H1 (cell line): ENCODE measurements around the gene DCHS1. TPM values are rescaled to one million over a fixed set of nuclear protein-coding genes. Genes with fewer than 3 reads are reported as not detected.

ENCODE experiments used
- polyA plus RNA-seq, 7 experiments: library from polyadenylated mRNA; depleted of rRNA in 3 of 7; stranded (reverse) in 5 of 7; unstranded in 2 of 7; fragments of >200 nt in 5 of 7; fragments of 200-250 nt in 2 of 7; gene quantifications; 1 replicate in 5 of 7; 2 replicates in 1 of 7; 4 replicates in 1 of 7; pipeline versions ENCODE4 v1.2.1 to v1.2.3, GENCODE V29; 2011 to 2013; ENCODE audit warnings: missing spikeins in 2 of 7, mixed read lengths in 2 of 7
- total RNA-seq: library from RNA; stranded (reverse); fragmentation: NEBNext Ultra II Directional; extraction: Animal tissue kit (Norgen Biotek cat#: 25700); gene quantifications from 2 replicates; pipeline ENCODE4 v1.2.1, GENCODE V29; 2021
- TF ChIP-seq, protein P1 (sequence below): fragments of 300-600 bp; sonication (generic); IDR thresholded peaks from 2 replicates; pipeline ENCODE4 v1.7.1; 2012; ENCODE audit warnings: low read length, moderate library complexity, mild to moderate bottlenecking, inconsistent platforms; ENCODE audit not compliant: insufficient replicate concordance
- TF ChIP-seq, protein P2 (sequence below): IDR thresholded peaks from 2 replicates; pipeline ENCODE4 v1.6.1; 2012; ENCODE audit warnings: low read length, inconsistent platforms

The DCHS1 gene
- total and polyA plus RNA-seq, 2 of the 8 experiments (the other 6 are each of a cell fraction or from before 2014, with no cell fraction given): 8.2 to 10.5 TPM

GRCh38 chr11:6687876-6688275, 32.3 kb upstream of the DCHS1 start (continued):
- TF ChIP-seq, protein P1, sequence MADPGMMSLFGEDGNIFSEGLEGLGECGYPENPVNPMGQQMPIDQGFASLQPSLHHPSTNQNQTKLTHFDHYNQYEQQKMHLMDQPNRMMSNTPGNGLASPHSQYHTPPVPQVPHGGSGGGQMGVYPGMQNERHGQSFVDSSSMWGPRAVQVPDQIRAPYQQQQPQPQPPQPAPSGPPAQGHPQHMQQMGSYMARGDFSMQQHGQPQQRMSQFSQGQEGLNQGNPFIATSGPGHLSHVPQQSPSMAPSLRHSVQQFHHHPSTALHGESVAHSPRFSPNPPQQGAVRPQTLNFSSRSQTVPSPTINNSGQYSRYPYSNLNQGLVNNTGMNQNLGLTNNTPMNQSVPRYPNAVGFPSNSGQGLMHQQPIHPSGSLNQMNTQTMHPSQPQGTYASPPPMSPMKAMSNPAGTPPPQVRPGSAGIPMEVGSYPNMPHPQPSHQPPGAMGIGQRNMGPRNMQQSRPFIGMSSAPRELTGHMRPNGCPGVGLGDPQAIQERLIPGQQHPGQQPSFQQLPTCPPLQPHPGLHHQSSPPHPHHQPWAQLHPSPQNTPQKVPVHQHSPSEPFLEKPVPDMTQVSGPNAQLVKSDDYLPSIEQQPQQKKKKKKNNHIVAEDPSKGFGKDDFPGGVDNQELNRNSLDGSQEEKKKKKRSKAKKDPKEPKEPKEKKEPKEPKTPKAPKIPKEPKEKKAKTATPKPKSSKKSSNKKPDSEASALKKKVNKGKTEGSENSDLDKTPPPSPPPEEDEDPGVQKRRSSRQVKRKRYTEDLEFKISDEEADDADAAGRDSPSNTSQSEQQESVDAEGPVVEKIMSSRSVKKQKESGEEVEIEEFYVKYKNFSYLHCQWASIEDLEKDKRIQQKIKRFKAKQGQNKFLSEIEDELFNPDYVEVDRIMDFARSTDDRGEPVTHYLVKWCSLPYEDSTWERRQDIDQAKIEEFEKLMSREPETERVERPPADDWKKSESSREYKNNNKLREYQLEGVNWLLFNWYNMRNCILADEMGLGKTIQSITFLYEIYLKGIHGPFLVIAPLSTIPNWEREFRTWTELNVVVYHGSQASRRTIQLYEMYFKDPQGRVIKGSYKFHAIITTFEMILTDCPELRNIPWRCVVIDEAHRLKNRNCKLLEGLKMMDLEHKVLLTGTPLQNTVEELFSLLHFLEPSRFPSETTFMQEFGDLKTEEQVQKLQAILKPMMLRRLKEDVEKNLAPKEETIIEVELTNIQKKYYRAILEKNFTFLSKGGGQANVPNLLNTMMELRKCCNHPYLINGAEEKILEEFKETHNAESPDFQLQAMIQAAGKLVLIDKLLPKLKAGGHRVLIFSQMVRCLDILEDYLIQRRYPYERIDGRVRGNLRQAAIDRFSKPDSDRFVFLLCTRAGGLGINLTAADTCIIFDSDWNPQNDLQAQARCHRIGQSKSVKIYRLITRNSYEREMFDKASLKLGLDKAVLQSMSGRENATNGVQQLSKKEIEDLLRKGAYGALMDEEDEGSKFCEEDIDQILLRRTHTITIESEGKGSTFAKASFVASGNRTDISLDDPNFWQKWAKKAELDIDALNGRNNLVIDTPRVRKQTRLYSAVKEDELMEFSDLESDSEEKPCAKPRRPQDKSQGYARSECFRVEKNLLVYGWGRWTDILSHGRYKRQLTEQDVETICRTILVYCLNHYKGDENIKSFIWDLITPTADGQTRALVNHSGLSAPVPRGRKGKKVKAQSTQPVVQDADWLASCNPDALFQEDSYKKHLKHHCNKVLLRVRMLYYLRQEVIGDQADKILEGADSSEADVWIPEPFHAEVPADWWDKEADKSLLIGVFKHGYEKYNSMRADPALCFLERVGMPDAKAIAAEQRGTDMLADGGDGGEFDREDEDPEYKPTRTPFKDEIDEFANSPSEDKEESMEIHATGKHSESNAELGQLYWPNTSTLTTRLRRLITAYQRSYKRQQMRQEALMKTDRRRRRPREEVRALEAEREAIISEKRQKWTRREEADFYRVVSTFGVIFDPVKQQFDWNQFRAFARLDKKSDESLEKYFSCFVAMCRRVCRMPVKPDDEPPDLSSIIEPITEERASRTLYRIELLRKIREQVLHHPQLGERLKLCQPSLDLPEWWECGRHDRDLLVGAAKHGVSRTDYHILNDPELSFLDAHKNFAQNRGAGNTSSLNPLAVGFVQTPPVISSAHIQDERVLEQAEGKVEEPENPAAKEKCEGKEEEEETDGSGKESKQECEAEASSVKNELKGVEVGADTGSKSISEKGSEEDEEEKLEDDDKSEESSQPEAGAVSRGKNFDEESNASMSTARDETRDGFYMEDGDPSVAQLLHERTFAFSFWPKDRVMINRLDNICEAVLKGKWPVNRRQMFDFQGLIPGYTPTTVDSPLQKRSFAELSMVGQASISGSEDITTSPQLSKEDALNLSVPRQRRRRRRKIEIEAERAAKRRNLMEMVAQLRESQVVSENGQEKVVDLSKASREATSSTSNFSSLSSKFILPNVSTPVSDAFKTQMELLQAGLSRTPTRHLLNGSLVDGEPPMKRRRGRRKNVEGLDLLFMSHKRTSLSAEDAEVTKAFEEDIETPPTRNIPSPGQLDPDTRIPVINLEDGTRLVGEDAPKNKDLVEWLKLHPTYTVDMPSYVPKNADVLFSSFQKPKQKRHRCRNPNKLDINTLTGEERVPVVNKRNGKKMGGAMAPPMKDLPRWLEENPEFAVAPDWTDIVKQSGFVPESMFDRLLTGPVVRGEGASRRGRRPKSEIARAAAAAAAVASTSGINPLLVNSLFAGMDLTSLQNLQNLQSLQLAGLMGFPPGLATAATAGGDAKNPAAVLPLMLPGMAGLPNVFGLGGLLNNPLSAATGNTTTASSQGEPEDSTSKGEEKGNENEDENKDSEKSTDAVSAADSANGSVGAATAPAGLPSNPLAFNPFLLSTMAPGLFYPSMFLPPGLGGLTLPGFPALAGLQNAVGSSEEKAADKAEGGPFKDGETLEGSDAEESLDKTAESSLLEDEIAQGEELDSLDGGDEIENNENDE: no peak
- TF ChIP-seq, protein P2, sequence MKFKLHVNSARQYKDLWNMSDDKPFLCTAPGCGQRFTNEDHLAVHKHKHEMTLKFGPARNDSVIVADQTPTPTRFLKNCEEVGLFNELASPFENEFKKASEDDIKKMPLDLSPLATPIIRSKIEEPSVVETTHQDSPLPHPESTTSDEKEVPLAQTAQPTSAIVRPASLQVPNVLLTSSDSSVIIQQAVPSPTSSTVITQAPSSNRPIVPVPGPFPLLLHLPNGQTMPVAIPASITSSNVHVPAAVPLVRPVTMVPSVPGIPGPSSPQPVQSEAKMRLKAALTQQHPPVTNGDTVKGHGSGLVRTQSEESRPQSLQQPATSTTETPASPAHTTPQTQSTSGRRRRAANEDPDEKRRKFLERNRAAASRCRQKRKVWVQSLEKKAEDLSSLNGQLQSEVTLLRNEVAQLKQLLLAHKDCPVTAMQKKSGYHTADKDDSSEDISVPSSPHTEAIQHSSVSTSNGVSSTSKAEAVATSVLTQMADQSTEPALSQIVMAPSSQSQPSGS: no peak
